Keratinocyte (primary cell): Measurements from ENCODE around the gene KCTD21.

Experiments used
- EZH2 ChIP-seq: IDR thresholded peaks from one replicate; pipeline ENCODE4 v1.6.1; 2012; ENCODE audit warnings: inconsistent platforms, mild to moderate bottlenecking, low read length, moderate library complexity
- TF ChIP-seq, protein P1 (sequence below), 3 experiments: IDR thresholded peaks in 1 of 3; conservative IDR thresholded peaks in 1 of 3; optimal IDR thresholded peaks in 1 of 3; 2 replicates in 2 of 3; 3 replicates in 1 of 3; pipeline versions ENCODE3 to v1.5.1; 2011; ENCODE audit warnings: low read length in 3 of 3, mild to moderate bottlenecking in 3 of 3, moderate library complexity in 2 of 3, control low read depth in 1 of 3, inconsistent platforms in 1 of 3; ENCODE audit not compliant: insufficient read depth in 2 of 3; ENCODE audit errors: extremely low read depth in 1 of 3

DNA sequence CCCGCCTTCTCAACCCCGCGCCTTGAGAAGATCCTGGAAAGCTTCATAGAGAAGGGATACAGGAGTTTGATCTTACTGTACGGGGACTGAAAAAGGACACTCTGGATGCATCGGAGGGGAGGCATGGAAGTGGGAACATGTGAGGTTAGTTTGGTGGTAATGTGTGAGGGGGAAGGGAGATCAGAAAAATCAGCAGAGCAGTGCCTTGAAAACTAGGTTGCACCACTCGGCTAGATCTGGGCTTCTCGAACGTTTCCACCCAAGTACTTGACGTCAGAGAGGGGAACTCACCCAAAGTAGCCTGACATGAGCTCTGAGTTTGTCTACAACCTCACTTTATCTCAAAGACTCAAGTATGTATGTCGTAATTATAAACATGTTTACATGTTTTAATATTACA, 14.8 kb upstream of the KCTD21 start:
- TF ChIP-seq, protein P1, sequence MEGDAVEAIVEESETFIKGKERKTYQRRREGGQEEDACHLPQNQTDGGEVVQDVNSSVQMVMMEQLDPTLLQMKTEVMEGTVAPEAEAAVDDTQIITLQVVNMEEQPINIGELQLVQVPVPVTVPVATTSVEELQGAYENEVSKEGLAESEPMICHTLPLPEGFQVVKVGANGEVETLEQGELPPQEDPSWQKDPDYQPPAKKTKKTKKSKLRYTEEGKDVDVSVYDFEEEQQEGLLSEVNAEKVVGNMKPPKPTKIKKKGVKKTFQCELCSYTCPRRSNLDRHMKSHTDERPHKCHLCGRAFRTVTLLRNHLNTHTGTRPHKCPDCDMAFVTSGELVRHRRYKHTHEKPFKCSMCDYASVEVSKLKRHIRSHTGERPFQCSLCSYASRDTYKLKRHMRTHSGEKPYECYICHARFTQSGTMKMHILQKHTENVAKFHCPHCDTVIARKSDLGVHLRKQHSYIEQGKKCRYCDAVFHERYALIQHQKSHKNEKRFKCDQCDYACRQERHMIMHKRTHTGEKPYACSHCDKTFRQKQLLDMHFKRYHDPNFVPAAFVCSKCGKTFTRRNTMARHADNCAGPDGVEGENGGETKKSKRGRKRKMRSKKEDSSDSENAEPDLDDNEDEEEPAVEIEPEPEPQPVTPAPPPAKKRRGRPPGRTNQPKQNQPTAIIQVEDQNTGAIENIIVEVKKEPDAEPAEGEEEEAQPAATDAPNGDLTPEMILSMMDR (optimal IDR thresholded peaks at IDR 0.05 in 1 of 3, IDR thresholded peaks at IDR 0.05 in 1 of 3, conservative IDR thresholded peaks at IDR 0.05 in 1 of 3; ENCODE audit: extremely low read depth in 1 of 3, insufficient read depth in 2 of 3, low read length in 3 of 3), result no peak
- no peak for TF ChIP-seq EZH2
